Type B pancreatic cell (in vitro differentiated cells): ENCODE measurements around the gene PNRC1. TPM values are rescaled to one million over a fixed set of nuclear protein-coding genes. Genes with fewer than 3 reads are reported as not detected.
"Not testable (repeated sequence)": the region's sequence is repeated elsewhere in the genome, so short reads cannot be mapped to it uniquely, and the experiment has no call there.

Source experiments
- DNase-seq: peaks from one replicate; pipeline ENCODE4 v3.0.0; 2021; ENCODE audit warnings: mixed read lengths; ENCODE audit not compliant: unreplicated experiment; ENCODE audit errors: extremely low spot score
- H3K27ac Mint-ChIP-seq: 2 replicates; pipeline ENCODE4 v1.8.0; 2021; ENCODE audit warnings: mild to moderate bottlenecking, mixed read lengths
- H3K27me3 Mint-ChIP-seq: 2 replicates; pipeline ENCODE4 v1.8.0; 2021; ENCODE audit warnings: mixed read lengths
- H3K36me3 Mint-ChIP-seq: 2 replicates; pipeline ENCODE4 v1.8.0; 2021; ENCODE audit warnings: mixed read lengths
- H3K4me1 Mint-ChIP-seq: one replicate; pipeline ENCODE4 v1.8.0; 2021; ENCODE audit warnings: mixed read lengths; ENCODE audit not compliant: unreplicated experiment
- H3K4me3 Mint-ChIP-seq: 2 replicates; pipeline ENCODE4 v1.8.0; 2021; ENCODE audit warnings: mild to moderate bottlenecking, mixed read lengths
- H3K9me3 Mint-ChIP-seq: 2 replicates; pipeline ENCODE4 v1.8.0; 2021; ENCODE audit warnings: mixed read lengths
- total RNA-seq: library from RNA; stranded (reverse); gene quantifications from 2 replicates; pipeline ENCODE4 v1.2.1, GENCODE V29; 2021; ENCODE audit warnings: low replicate concordance
- TF ChIP-seq, protein P1 (sequence below): fragments of 200-600 bp; sonication (generic); conservative IDR thresholded peaks from 2 replicates; pipeline ENCODE4 v1.5.0; 2021; ENCODE audit warnings: antibody characterized with exemption, mild to moderate bottlenecking

Gene PNRC1
- total RNA-seq, 1 donor from 2014 or later = 140 TPM

DNA sequence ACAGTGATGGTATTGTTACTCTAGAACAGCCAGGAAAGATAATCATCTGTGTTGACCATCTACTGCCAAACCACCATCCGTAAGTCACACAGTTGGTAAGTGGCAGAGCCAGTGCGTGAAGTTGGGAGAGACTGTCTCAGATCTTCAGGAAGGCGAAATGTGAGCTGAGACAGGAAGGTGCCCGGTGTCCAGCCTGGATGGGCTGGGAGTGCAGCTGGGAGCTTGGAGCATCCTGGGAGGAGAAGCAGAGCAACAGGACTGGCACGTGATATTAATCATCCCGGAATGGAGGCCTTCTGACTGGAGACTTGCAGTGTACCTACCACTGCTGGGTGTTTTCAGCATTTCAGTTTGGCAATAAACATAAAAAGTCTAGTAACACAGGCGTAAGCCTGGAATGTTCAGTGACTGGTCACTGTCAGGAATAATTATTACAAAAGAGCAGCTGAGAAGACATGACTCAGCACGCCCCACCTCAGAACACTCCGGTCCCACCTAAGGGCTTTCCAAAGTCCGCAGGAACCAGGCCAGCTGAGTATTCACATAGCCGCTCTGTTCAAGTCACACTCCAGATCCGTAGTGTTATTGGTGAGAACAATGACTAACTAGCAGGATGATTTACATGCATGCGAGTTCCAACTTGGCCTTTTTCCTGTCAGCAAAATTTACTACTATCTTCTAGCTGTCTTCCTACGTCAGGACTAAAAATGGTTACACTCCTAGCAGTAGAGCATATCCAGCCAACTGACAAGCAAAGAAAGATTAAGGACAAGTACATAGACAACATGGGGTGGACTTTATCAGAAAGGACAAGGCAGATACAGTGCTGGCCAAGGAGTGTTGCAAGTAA lies 45.1 kb upstream of the PNRC1 start:
- no peaks in the 10 kb centered on the region for H3K36me3 Mint-ChIP-seq
- H3K27me3 Mint-ChIP-seq = no peaks in the 10 kb centered on the region
- TF ChIP-seq, protein P1, sequence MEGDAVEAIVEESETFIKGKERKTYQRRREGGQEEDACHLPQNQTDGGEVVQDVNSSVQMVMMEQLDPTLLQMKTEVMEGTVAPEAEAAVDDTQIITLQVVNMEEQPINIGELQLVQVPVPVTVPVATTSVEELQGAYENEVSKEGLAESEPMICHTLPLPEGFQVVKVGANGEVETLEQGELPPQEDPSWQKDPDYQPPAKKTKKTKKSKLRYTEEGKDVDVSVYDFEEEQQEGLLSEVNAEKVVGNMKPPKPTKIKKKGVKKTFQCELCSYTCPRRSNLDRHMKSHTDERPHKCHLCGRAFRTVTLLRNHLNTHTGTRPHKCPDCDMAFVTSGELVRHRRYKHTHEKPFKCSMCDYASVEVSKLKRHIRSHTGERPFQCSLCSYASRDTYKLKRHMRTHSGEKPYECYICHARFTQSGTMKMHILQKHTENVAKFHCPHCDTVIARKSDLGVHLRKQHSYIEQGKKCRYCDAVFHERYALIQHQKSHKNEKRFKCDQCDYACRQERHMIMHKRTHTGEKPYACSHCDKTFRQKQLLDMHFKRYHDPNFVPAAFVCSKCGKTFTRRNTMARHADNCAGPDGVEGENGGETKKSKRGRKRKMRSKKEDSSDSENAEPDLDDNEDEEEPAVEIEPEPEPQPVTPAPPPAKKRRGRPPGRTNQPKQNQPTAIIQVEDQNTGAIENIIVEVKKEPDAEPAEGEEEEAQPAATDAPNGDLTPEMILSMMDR = no peak
- peaks cover 5% of the 10 kb centered on the region for H3K9me3 Mint-ChIP-seq
- H3K27ac Mint-ChIP-seq = peak overlapping the region; percentile 93
- peaks cover 13% of the 10 kb centered on the region for H3K4me1 Mint-ChIP-seq
- H3K4me3 Mint-ChIP-seq = peak overlapping the region; percentile 59
- no peak for DNase-seq

DNA sequence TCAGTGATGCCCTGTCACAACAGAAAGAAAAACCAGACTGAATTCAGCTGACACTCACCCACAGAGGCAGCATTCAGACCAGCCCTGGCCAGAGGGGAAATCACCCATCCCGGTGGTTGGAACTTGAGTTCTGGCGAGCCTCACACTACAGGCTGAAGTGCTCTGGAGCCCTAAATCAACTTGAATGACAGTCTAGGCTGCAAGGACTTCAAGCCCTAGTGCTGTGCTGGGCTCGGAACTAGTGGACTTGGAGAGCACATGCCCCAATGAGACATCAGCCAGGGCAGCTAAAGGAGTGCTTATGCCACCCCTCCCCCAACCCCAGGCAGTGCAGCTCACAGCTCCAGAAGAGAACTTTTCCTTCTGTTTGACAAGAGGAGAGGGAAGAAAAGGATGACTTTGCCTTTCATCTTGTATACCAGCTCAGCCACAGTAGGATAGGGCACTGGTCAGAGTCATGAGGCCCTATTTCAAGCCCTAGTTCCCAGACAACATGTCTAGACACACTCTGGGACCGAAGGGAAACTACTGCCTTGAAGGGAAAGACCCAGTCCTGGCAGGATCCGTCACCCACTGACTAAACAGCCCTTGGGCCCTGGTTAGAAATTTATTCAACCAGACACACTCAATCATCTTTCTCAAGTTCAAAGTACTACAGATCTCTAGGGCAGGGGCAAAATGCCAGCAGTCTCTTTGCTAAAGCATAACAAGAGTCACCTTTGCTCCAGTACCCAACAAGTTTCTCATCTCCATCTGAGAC lies 43.2 kb upstream of the PNRC1 start:
- no peak for DNase-seq
- TF ChIP-seq, protein P1 = no peak
- Mint-ChIP-seq H3K9me3 (peaks cover 5% of the 10 kb centered on the region), H3K27me3 (no peaks in the 10 kb centered on the region), H3K4me3 (no peak overlapping the region), H3K4me1 (peaks cover 13% of the 10 kb centered on the region), H3K27ac (peak overlapping the region; percentile 69), H3K36me3 (no peaks in the 10 kb centered on the region)

DNA sequence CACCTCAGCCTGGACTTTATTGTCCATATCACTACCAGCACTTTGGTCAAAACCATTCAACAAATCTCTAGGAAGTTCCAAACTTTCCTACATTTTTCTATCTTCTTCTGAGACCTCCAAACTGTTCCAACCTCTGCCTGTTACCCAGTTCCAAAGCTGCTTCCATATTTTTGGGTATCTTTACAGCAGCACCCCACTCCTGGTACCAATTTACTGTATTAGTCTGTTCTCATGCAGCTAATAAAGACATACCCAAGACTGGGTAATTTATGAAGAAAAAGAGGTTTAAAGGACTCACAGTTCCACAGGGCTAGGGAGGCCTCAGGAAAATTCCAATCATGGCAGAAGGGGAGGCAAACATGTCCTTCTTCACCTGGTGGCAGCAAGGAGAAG lies 42.7 kb upstream of the PNRC1 start:
- H3K4me3 Mint-ChIP-seq, H3K9me3 Mint-ChIP-seq, H3K36me3 Mint-ChIP-seq, H3K27me3 Mint-ChIP-seq, DNase-seq: not testable (repeated sequence)
- Mint-ChIP-seq H3K27ac (peak overlapping the region; percentile 69), H3K4me1 (peaks cover 13% of the 10 kb centered on the region)
- TF ChIP-seq, protein P1 = peak; percentile 40

DNA sequence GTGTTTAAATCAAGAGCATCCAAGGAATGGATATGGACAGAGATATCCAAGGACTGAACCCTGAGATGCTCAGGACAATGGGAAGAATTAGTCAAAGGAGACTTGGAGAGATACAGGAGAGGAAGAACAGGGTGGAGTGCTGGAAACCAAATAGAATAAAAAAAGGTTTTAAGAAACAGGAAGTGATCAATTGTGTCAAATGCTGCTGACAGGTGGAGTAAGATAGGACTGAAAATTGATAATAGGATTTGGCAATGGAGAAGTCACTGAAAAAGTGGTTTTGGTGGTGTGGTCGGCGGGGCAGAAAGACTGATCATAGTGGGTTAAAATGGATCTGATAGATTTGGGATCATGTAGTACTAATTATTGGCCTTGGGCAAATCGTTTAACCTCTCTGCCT lies 37.9 kb upstream of the PNRC1 start:
- H3K4me3 Mint-ChIP-seq = no peak overlapping the region
- H3K9me3 Mint-ChIP-seq = peaks cover 5% of the 10 kb centered on the region
- peak overlapping the region; percentile 10 for H3K27ac Mint-ChIP-seq

DNA sequence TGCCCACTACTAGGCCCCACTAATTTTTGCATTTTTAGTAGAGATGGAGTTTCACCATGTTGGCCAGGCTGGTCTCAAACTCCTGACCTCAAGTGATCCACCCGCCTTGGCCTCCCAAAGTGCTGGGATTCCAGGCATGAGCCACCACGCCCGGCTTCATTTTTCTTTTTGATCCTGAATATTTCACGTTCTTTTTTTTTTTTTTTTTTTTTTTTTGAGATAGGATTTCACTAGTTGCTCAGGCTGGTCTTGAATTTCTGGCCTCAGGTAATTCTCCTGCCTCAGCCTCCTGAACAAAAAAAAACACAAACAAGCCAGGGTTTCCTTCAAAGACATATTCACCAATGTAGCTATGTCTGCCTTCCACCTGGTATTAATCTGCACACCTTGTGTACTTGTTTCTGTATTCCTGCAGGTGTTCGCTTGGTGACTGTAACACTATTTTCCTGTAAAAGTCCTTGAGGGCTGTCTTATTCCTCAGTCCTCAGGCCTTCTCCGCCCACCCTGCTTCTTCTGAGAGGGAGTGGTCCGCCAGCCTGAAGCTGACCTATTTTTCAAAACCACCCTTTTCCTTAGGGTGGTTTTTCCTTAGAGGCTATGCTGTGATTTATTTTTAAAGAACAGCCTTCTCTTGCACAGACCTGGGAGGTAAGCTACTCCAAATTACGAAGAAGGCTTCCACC lies 36.1 kb upstream of the PNRC1 start:
- no peak overlapping the region for H3K4me3 Mint-ChIP-seq
- H3K36me3 Mint-ChIP-seq = no peaks in the 10 kb centered on the region
- TF ChIP-seq, protein P1 = no peak
- H3K27me3 Mint-ChIP-seq = no peaks in the 10 kb centered on the region
- H3K4me1 Mint-ChIP-seq = peaks cover 28% of the 10 kb centered on the region
- no peaks in the 10 kb centered on the region for H3K9me3 Mint-ChIP-seq
- H3K27ac Mint-ChIP-seq = peak overlapping the region; percentile 67
- DNase-seq = no peak

More for the DNA sequence above, 37.9 kb upstream of the PNRC1 start:
- Mint-ChIP-seq H3K36me3 (no peaks in the 10 kb centered on the region), H3K4me1 (peaks cover 16% of the 10 kb centered on the region), H3K27me3 (no peaks in the 10 kb centered on the region)
- TF ChIP-seq, protein P1 = no peak
- no peak for DNase-seq
